Right lobe of liver (tissue), 6 donors: Measurements from ENCODE around the gene YTHDF1. TPM values are rescaled to one million over a fixed set of nuclear protein-coding genes. Genes with fewer than 3 reads are reported as not detected.

Experiments
- ATAC-seq, 4 donors: fragments of 200-7000 bp; cut with Tn5 transposase; one replicate each; pipeline ENCODE4 v1.9.1; 2020; ENCODE audit warnings: mild to moderate bottlenecking in 4 of 4, moderate library complexity in 4 of 4
- DNase-seq, 3 donors: peaks; one replicate each; pipeline ENCODE4 v3.0.0-alpha.2; 2020
- H3K27ac ChIP-seq, 3 donors: fragments of 200-600 bp; one replicate each; pipeline ENCODE4 v1.8.0; 2022
- H3K27me3 ChIP-seq, 2 donors: fragments of 200-600 bp; one replicate each; pipeline ENCODE4 v1.8.0; 2022
- H3K36me3 ChIP-seq, 4 donors: fragments of 200-600 bp; sonication (generic) in 1 of 4; one replicate each; pipeline versions ENCODE4 v1.5.1 to v1.8.0; 2017 to 2022; ENCODE audit warnings: control low read depth in 1 of 4
- H3K4me1 ChIP-seq, 4 donors: fragments of 200-600 bp; sonication (generic) in 1 of 4; one replicate each; pipeline versions ENCODE4 v1.5.1 to v1.8.0; 2017 to 2022; ENCODE audit warnings: control low read depth in 1 of 4
- H3K4me3 ChIP-seq, 3 donors: fragments of 200-600 bp; one replicate each; pipeline ENCODE4 v1.8.0; 2022
- H3K9me3 ChIP-seq, 4 donors: fragments of 200-600 bp; sonication (generic) in 1 of 4; one replicate each; pipeline versions ENCODE4 v1.5.1 to v1.8.0; 2017 to 2022; ENCODE audit warnings: control low read depth in 1 of 4
- CTCF ChIP-seq, 4 donors: fragments of 200-600 bp in 3 of 4; fragments of 450-650 bp in 1 of 4; IDR thresholded peaks; one replicate each; pipeline versions ENCODE4 v1.5.1 to v1.8.0; 2016 to 2022; ENCODE audit warnings: antibody characterized with exemption in 4 of 4, mild to moderate bottlenecking in 2 of 4
- POLR2A ChIP-seq: fragments of 450-650 bp; IDR thresholded peaks from one replicate; pipeline ENCODE4 v1.6.1; 2017; ENCODE audit warnings: antibody characterized with exemption, mild to moderate bottlenecking
- WGBS: methylation state at CpG from one replicate; pipeline ENCODE4 v1.1.6; 2018; ENCODE audit warnings: low coverage, low lambda C conversion rate; ENCODE audit not compliant: insufficient coverage; ENCODE audit errors: missing lambda C conversion rate; 5-methylcytosine and 5-hydroxymethylcytosine counted together
- intact Hi-C, 2 donors: fragments of 100-400 bp; cut with DNase I; formaldehyde crosslinking; loops; one replicate each; pipeline versions ENCODE4 v1.11.2 to v1.14.1; 2022
- total RNA-seq, 6 experiments: library from RNA; depleted of rRNA in 2 of 6; stranded (reverse); fragments of >200 nt in 2 of 6; fragmentation: NEBNext Ultra II Directional in 3 of 6; extraction: Animal tissue kit (Norgen Biotek cat#: 25700) in 3 of 6; gene quantifications; one replicate each; pipeline versions ENCODE4 v1.1.0 to v1.2.4, GENCODE V29; 2016 to 2023
- donor health status: DM: no; HTN: yes; CAD: no.
- donor health status: DM: no; HTN: no; CAD: no.
- donor health status: DM: no; HTN: no; CAD: no.
- donor health status: DM: no; HTN: yes; CAD: no.
- donor health status: DM: no; HTN: yes; CAD: no.

The YTHDF1 gene
- total RNA-seq, 6 experiments from 2014 or later, result 16.4 to 23.6 (median 21.1) TPM

DNA sequence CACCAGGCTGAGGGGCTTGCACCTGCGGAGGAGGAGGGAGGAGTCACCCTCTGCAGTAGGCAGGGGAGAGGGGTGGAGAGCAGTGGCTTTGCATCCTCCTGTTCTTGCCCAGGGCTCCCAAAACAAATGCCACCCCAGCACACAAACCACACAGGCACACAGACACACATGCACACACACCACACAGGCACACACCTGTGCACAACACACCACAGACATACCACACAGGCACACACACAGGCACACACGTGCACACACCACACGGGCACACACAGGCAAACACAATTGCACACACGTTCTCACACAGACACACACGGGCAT, 26.6 kb downstream of the YTHDF1 start:
- Histone ChIP-seq H3K36me3 (no peaks in the 10 kb centered on the region), H3K4me1 (no peaks in the 10 kb centered on the region), H3K9me3 (no peaks in the 10 kb centered on the region), H3K27me3 (no peaks in the 10 kb centered on the region), H3K27ac (no peak overlapping the region), H3K4me3 (no peak overlapping the region)
- WGBS, result 74% methylated on average over 4 of the region's 5 CpGs
- intact Hi-C loops, result no loop called here
- ATAC-seq, result no peak
- no peak for DNase-seq
- no peak for TF ChIP-seq CTCF (IDR thresholded peaks at IDR 0.05)
- no peak for TF ChIP-seq POLR2A

DNA sequence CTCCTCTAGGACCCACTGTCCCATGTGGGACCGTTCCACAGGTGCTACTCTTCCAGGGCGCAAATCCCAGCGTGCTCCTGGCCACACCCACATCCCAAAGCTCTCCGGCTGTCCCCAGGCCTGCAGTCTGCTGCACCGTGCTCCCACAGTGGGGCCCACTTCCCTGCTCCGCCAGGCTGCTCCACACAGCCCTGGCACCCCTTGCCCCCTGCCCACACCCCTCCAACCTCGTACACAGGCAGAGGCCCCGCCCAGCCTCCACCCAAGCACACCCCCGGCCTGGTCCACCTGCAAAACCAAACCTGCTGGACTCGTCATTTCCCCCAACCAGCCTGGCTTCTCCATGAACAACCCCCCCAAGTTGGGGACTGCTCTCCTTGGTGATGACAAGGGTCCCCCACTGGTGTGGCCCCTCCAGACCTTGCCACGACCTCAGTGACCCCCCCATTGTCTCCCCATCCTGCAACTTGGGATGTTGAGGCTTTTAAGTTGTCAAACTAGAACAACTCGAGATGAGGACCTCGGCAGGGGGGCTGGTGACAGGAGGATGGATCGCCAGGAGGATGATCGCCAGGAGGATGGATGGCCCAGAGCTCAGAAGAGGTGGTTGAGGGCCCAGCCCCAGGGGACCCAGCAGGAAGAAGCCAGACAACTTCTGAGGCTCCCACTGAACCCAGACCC, 27.1 kb downstream of the YTHDF1 start:
- Histone ChIP-seq H3K36me3 (no peaks in the 10 kb centered on the region), H3K9me3 (no peaks in the 10 kb centered on the region), H3K4me1 (no peaks in the 10 kb centered on the region), H3K27ac (no peak overlapping the region), H3K4me3 (no peak overlapping the region), H3K27me3 (no peaks in the 10 kb centered on the region)
- ATAC-seq, result no peak
- intact Hi-C loops, result no loop called here
- TF ChIP-seq CTCF (IDR thresholded peaks at IDR 0.05), result no peak
- no peak for TF ChIP-seq POLR2A
- 62% methylated on average over 13 of the region's 15 CpGs for WGBS
- no peak for DNase-seq

GRCh38 chr20:63188159-63188442, 27.8 kb downstream of the YTHDF1 start:
- H3K4me3 ChIP-seq, result no peak overlapping the region
- no peaks in the 10 kb centered on the region for H3K36me3 ChIP-seq
- ATAC-seq, result no peak
- no peaks in the 10 kb centered on the region for H3K9me3 ChIP-seq
- TF ChIP-seq POLR2A, result no peak
- no peak for TF ChIP-seq CTCF (IDR thresholded peaks at IDR 0.05)
- H3K27me3 ChIP-seq, result no peaks in the 10 kb centered on the region
- H3K27ac ChIP-seq, result no peak overlapping the region
- intact Hi-C loops, result no loop called here
- DNase-seq, result no peak
- whole genome bisulfite sequencing, result no CpG with 5 or more reads among the region's 13 CpGs
- no peaks in the 10 kb centered on the region for H3K4me1 ChIP-seq

DNA sequence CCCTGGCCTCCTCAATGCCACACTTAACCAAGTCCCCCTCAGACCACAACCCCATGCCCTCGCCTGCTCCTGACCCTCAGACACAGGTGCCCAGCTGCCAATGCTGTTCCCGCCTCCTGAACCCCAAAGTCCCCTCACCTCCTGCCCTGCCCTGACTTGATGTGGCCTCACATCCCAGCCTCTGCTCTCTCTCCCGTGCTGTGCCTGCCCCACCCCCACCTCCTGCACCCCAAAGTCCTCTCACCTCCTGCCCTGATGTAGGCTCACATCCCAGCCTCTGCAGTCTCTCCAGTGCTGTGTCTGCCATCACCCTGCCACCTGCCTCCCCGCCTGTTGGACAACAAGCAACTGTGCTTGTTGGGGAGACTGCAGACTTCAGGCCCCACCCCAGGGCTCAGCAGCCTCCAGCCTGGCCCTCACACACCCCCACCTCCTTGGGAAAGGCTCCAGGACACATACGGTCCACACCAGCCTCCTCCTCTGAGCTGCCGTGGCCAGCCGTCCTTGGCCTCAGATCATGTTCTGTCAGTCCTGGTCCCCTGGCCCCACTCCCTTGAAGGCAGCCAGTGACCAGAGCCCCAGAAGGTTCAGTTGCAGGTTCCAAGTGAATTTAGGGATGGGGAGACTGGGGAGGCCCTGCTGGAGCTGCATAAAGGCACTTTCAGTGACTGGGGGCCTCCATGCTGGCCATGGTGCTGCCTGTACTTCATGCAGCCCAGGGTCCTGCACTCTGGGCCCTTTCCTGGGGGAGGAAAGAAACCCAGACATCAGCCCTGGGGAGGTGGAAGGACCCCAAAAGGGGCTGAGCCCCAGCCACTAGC, 28.4 kb downstream of the YTHDF1 start:
- Histone ChIP-seq H3K27ac (no peak overlapping the region), H3K27me3 (no peaks in the 10 kb centered on the region), H3K36me3 (no peaks in the 10 kb centered on the region), H3K4me3 (no peak overlapping the region), H3K9me3 (no peaks in the 10 kb centered on the region), H3K4me1 (no peaks in the 10 kb centered on the region)
- no peak for TF ChIP-seq POLR2A
- ATAC-seq (no peak), DNase-seq (no peak)
- intact Hi-C loops, result no loop called here
- 46% methylated on average over 2 of the region's 7 CpGs for WGBS

GRCh38 chr20:63186528-63187316, 29.2 kb downstream of the YTHDF1 start:
- 85% methylated on average over 2 of the region's 8 CpGs for WGBS
- DNase-seq (no peak), ATAC-seq (no peak)
- Histone ChIP-seq H3K4me3 (no peak overlapping the region), H3K4me1 (no peaks in the 10 kb centered on the region), H3K9me3 (no peaks in the 10 kb centered on the region), H3K27me3 (no peaks in the 10 kb centered on the region), H3K36me3 (no peaks in the 10 kb centered on the region), H3K27ac (no peak overlapping the region)
- intact Hi-C loops, result no loop called here
- no peak for TF ChIP-seq POLR2A
- no peak for TF ChIP-seq CTCF (IDR thresholded peaks at IDR 0.05)
